GM21786 (cell line): Measurements from ENCODE around the gene SCAI.
"Not testable (repeated sequence)": the region's sequence is repeated elsewhere in the genome, so short reads cannot be mapped to it uniquely, and the experiment has no call there.

Source experiments
- ATAC-seq: cut with Tn5 transposase; IDR thresholded peaks from one replicate; pipeline ENCODE4 v1.9.1; 2021; ENCODE audit not compliant: unreplicated experiment

Gene SCAI

DNA sequence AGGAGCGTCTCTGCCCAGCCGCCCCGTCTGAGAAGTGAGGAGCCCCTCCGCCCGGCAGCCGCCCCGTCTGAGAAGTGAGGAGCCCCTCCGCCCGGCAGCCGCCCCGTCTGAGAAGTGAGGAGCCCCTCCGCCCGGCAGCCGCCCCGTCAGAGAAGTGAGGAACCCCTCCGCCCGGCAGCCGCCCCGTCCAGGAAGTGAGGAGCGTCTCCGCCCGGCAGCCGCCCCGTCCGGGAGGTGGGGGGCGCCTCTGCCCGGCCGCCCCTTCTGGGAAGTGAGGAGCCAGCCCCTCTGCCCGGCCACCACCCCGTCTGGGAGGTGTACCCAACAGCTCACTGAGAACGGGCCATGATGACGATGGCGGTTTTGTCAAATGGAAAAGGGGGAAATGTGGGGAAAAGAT is 34.8 kb downstream of the SCAI start:
- not testable (repeated sequence) for ATAC-seq

DNA sequence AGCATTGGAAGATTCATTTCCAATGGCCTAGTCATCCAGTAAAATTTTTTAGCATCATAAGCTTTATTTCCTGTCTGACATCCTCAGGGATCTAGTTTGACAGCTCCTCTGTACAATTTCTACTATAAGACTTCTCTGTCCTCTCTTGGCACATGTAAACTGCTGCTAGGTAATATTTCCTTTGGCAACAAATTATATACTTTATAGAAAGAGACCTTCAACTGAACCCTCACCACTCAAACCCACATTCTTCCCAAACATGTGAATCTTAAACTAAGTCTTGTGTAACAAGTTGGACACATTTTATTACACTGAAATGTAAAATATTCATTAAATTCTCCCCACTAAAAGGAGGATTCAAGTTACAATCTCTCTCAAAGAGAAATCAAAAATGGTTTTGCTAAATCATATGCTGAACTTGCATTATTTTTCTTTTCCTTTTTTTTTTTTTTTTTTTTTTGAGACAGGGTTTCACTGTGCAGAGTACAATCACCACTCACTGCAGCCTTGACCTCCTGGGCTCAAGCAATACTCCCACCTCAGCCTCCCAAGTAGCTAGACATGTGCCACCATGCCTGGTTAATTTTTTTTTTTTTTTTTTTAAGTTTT is 36.9 kb downstream of the SCAI start:
- no peak for ATAC-seq

DNA sequence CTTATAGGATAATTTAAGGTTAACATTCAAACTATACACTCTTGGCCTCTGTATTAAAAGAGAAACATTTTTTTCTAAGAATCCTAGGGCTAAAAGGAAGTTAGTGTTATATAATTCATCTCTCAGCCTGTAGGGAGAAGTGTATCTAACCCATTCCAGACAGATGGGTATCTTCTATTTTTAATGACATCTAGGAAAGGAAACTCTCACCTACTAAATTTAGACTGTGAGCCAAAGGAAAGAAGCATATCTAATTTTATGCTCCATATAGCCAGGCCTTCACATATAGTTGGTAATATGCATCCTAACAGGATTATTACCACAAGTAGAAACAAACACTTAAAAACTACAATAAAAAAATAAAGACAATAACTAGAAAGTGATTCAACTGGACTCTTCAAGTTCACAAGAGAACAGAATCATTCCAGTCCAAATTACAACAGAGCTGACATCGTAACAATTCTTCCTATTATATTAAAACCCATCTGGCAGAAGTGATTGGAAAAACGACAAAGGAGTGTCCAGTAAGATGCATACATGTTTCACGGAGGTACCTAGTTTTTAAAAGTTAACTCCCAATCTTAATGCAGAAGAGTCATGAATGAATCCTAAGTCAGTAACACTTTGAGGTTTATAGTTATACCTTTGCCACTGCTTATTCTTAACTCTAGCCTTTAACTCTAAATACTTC is 39.4 kb downstream of the SCAI start:
- ATAC-seq: no peak

DNA sequence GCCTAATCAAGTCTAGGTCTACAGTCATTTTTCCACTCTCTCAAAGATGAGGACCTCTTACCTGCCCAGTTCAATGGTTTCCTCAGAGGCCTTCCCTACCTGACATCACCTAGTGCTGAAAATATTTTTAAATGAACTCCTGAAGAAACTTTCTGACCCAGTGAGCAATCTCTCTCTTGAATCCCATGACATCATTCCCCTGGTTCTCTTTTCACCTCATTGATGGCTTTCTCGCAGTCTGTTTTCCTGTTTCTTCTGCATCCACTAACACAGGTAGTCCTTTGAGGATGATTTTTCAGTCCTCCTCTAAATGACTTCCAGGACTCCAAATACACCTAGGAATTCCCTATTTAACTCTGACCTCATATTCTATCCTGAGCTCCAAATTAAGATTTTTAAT is 40.3 kb downstream of the SCAI start:
- ATAC-seq: no peak

DNA sequence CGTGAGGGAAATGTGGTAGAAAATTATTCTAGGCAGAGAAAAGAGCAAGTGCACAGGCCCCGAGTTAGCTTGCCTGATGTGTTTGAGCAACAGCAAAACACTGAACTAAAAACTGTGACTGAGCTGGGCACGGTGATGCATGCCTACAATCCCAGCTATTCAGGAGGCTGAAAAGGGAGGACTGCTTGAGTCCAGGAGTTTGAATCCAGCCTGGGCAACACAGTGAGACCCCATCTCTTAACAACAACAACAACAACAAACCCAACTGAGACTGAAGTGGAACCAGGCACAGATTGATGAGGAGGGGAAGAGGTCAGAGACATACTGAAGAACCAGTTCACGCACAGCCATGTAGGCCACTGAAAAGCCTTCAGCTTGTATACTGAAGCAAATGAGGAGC is 42.5 kb downstream of the SCAI start:
- no peak for ATAC-seq

DNA sequence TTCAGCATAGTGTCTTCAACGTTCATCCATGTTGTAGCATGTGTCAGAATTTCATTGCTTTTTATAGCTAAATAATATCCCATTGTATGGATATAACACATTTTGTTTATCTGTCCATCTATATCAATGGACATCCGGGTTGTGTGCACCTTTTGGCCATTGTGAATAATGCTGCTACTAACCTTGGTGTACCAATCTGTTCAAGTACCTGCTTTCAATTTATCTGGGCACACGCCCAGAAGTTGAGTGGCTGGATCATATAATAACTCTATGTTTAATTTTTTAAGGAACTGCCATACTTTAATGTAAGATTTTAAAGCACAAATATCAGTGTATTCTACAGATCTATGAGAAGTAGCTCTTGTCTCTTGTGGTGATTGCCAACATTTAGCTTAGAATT is 43.5 kb downstream of the SCAI start:
- ATAC-seq: no peak

DNA sequence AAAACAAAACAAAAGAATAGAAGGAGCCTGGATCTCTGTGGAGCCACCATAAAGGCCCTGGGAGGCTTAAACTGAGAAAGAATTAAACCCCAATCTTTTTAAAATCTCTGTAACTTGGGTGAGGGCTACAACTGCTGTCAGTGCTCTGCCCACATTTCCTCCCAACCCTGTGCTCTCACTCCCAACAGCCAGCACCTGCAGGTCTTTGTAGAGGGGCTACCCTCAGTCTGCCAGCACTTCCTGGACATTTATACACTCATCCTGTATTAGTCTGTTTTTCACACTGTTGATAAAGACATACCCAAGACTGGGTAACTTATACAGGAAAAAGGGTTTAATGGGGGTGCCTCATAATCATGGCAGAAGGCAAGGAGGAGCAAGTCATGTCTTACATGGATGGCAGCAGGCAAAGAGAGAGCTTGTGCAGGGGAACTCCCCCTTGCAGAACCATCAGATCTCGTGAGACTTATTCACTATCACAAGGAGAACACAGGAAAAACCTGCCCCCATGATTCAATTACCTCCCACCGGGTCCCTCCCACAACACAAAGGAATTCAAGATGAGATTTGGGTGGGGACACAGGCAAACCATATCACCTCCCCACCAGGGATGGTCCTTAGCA is 47.4 kb downstream of the SCAI start:
- ATAC-seq: no peak

DNA sequence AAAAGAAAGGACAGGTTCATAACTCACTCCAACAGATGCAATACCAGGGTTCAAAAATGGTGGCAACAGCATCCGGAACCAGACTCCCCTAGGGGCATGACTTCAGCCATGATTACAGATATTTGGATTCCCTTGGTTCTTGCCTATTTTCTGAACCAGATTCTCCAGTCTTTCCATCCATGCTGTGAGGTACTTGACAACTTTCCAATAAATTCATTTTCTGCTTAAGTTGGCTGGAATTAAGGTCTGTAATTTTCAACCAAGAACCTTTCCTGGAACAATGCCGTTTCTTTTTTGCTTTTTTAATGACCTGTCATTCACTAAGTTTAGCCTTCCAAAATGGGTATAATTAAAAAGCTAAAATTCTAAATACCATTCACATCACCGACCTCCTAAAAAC is 52.2 kb downstream of the SCAI start:
- ATAC-seq: no peak

DNA sequence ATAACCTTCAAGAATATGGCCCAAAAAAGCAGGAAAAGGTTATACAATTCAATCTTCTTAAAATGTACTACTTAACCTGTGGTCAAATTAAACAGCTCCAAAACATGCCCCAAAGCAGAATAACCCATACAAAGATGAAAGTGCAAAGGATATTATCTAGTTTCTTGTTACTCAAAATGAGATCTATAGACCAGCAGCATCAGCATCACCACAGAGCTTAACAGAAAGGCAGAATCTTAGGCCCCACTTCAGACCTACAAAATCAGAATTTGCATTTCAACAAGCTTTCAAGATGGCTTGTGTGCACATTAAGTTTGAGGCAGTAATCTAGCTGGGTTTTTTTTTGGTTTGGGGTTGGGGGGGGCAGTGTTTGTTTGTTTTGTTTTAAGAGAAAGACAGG is 54.0 kb downstream of the SCAI start:
- ATAC-seq: no peak

DNA sequence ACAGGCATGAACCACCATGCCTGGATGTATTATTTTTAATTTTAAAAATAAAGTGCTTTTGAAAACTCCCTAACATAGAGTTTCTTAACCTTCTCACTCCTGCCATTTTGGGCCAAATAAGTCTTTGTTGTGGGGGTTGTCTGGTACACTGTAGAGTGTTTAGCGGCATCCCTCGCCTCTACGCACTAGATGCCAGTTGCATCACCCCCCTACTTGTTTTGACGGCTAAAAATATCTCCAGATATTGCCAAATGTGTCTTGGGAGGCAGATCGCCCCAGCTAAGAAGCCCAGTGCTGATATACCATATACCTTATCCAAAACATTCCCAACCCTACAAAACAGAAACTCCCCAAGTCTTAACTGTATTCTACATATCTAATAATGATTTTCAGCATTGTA is 54.6 kb downstream of the SCAI start:
- no peak for ATAC-seq

DNA sequence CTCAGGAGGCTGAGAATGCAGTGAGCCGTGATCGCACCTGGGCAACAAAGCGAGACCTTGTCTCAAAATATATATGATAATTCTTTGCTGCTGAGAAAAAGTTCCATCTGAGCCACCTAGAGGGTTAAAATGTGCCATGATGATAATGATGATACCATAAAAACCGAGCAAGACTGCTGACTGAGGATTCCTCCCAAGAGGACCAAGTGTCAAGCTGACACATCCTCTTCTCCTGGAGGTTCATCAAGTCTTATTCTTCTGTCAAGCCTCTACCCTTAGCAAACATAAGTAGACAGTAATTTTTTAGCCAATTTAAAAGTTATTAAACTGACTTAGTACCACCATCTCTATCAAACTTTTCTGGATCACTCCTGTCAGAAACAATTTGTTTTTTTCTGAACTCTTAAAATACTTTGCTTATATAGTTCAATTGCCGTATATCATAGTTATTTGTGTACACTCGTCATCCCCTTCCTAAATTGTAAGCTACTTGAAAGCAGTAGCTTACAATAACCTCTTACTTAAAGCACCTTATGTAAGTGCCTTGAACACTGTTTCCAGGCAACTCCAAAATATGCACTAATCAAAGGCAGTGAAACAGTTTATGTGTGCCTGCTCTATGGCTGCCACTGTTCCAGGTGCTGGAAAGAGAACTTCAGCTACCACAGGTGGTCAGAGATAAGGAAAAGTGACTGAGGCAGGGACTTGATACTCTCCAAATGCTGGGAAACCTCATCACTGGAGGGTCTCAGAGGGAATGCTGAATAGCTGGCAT is 57.4 kb downstream of the SCAI start:
- no peak for ATAC-seq

DNA sequence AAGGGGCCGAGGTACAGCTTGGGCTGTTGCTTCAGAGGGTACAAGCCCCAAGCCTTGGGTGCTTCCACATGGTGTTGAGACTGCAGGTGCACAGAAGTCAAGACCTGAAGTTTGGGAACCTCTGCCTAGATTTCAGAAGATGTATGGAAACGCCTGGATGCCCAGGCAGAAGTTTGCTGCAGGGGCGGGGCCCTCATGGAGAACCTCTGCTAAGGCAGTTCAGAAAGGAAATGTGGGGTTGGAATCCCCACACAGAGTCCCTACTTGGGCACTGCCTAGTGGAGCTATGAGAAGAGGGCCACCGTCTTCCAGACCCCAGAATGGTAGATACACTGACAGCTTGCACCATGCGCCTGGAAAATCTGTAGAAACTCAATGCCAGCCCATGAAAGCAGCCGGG is 61.1 kb downstream of the SCAI start:
- ATAC-seq: not testable (repeated sequence)

DNA sequence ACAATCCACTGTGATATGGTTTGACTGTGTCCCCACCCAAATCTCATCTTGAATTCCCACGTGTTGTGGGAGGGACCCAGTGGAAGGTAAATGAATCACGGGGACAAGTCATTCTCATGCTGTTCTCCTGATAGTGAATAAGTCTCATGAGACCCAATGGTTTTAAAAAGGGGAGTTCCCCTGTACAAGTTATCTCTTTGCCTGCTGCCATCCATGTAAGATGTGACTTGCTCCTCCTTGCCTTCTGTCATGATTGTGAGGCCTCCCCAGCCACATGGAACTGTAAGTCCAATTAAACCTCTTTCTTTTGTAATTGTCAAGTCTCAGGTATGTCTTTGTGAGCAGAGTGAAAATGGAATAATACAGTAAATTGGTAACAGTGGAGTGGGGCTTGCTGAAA is 62.5 kb downstream of the SCAI start:
- not testable (repeated sequence) for ATAC-seq

DNA sequence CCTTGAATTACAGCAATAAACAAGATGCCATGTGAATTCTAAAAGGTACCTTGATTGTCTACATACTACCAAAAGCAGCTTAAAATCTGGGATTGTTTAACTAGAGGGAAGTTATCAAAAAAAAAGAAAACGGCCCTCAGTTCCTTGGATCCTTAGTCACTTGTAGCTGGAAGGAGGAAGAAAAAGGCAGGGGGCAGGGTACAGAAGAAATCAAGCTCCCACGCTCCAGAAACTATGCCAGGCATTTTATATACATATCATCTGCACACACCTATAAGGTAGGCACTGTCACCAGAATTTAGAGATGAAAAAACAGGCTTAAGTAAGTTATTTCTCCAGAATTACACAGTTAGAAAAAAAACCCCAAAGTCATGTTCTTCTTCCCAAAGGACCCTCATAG is 63.4 kb downstream of the SCAI start:
- ATAC-seq: no peak

DNA sequence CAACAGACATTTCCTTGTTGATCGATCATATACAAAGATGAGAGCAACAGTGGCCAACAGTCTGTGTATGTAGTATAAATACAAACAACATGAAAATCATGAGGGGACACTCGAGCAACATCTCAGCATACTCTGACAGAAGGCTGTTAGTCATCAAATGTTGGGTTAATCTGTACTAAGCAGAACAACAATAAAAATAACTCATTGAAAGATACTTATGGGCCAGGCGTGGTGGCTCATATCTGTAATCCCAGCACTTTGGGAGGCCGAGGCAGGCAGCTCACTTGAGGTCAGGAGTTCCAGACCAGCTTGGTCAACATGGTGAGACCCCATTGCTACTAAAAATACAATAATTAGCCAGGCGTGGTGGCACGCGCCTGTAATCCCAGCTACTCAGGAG is 67.3 kb downstream of the SCAI start:
- no peak for ATAC-seq

DNA sequence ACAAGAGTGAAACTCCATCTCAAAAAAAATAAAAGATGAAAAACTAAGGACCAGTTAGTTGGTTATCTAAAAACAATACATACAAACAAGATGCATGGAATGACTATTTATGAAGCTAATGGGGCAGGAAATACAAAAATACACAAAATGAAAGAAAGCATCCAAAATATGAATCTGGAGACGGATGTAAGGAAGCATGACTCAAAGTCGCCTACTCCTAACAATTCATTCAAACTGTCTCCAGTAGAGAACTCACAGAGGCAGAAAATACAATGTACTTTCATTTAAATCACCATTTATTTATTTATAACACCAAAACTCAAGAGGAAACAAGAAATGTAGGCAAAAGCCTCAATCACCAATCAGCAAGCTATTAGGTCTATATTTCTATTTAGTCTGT is 68.4 kb downstream of the SCAI start:
- no peak for ATAC-seq

DNA sequence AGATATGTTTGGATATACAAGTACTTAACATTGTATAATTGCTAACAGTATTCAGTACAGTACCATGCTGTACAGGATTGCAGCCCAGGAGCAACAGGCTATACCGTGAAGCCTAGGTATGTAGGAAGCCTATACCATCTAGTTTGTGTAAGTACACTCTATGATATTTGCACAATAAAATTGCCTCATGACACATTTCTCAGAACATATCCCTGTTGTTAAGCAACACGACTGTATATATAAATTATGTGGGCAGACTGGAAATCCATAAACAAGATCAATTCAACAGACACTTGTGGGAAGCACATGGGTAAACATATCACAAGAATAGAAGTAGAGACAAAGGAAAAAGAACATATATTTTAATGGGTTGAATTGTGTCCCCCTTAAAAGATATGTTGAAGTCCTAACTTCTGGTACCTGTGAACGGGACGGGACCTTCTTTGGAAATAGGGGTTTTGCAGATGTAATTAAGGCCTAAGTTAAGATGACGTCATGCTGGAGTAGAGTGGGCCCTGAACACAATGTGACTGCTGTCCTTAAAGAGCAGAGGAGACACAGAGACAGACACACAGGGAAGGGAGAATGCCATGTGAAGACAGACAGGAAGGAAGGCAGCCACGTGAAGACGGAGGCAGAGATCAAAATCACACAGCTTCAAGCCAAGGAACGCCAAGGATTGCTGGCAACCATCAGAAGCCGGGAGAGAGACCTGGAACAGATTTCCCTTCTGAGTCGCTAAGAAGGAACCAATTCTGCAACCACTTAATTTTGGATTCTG is 76.3 kb downstream of the SCAI start:
- no peak for ATAC-seq

DNA sequence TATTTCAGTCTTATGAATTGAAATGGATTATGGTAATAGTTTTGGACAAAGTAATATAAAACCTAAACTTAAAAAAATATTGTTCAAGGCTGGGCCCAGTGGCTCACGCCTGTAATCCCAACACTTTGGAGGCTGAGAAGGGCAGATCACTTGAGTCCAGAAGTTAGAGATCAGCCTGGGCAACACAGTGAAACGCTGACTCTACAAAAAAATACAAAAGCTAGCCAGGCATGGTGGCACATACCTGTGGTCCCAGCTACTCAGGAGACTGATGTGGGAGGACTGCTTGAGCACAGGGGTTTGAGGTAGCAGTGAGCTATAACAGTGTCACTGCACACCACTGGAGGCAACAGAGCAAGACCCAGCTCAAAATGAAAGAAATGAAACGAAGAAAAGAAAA is 81.9 kb downstream of the SCAI start:
- no peak for ATAC-seq

DNA sequence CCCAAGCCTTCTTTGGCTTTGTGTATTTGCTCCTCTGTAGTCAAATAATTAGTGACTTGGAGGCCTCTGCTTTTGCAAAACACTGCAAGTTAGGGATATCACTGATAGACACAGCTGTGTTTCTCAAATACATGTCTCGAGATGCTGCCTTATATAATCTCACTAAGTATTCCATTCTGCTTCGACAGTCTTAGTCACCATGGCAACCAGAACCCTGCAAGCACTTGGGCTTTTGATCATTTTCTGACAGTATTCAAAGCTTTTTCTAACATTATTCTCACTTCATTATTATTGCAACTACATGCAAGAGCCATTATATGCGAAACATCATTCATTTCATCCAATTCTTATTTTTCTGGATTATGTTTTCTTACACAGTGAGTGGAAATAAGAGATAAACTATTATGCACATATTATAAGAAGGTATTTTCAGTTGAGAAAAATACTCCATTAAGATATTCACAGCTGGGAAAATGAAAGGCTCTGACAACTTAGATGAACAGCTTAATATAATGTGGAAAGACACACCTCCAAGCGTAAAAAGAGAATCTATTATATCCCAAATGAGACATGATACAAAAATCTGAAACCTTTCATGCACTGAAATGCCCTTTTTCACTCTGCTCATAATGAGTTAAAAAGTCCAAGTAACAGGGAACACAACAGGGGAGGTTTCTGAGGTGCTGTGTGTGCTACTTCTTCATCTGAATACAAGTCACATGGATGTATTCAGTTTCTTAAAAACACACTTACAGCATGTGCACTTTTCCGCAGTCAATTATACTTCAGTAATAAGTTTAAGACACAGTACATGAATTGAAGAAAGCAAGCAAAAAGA is 93.9 kb downstream of the SCAI start:
- ATAC-seq: no peak

DNA sequence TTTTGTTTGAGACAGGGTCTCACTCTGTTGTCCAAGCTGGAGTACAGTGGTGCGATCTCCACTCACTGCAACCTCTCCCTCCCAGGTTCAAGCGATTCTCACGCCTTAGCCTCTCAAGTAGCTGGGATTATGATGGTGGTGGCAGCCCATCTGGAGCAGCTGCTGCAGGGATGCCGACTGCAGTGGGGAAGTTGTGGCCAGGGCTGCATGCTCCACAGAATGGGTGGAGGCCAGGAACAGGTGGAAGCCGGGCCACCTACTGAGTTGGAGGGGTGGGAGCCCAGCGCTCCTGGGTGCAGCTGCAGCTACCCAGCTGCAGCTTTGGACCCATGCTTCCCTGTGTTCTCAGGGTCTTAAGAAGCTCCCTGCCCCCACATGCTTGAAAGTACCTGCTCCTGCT is 99.7 kb downstream of the SCAI start:
- ATAC-seq: no peak
